GM21576 (cell line): ENCODE data around the gene UBE2E2.
"Not testable (repeated sequence)": the region's sequence is repeated elsewhere in the genome, so short reads cannot be mapped to it uniquely, and the experiment has no call there.

ENCODE experiments used
- ATAC-seq: cut with Tn5 transposase; IDR thresholded peaks from one replicate; pipeline ENCODE4 v1.9.1; 2021; ENCODE audit warnings: mild to moderate bottlenecking, moderate library complexity; ENCODE audit not compliant: unreplicated experiment

Gene UBE2E2

GRCh38 chr3:23202921-23203707, at the start of gene UBE2E2:
UBE2E2 (plus strand) TSS chr3:23203327.
- peak; percentile 57 for ATAC-seq

- ATAC-seq, result no peak
These were observed 49.7 kb upstream of the UBE2E2 start for GRCh38 chr3:23153436-23153835.

- no peak for ATAC-seq
These were observed 45.8 kb upstream of the UBE2E2 start for GRCh38 chr3:23157331-23157730.

- ATAC-seq, result no peak
These were observed 43.2 kb upstream of the UBE2E2 start for GRCh38 chr3:23159929-23160328.

GRCh38 chr3:23161308-23161707, 41.8 kb upstream of the UBE2E2 start:
- ATAC-seq, result no peak

GRCh38 chr3:23161896-23162570, 41.1 kb upstream of the UBE2E2 start:
- ATAC-seq, result peak; percentile 54

- peak; percentile 65 for ATAC-seq
These were observed 40.2 kb upstream of the UBE2E2 start for GRCh38 chr3:23162934-23163333.

- ATAC-seq, result no peak
These were observed 38.4 kb upstream of the UBE2E2 start for GRCh38 chr3:23164746-23165145.

- no peak for ATAC-seq
These were observed 37.6 kb upstream of the UBE2E2 start for GRCh38 chr3:23165571-23165970.

- no peak for ATAC-seq
These were observed 36.9 kb upstream of the UBE2E2 start for GRCh38 chr3:23166276-23166675.

GRCh38 chr3:23166845-23167244, 36.3 kb upstream of the UBE2E2 start:
- no peak for ATAC-seq

- no peak for ATAC-seq
These were observed 33.6 kb upstream of the UBE2E2 start for GRCh38 chr3:23169551-23169950.

- no peak for ATAC-seq
These were observed 32.8 kb upstream of the UBE2E2 start for GRCh38 chr3:23170291-23170690.

GRCh38 chr3:23172059-23172458, 31.1 kb upstream of the UBE2E2 start:
- ATAC-seq, result no peak

GRCh38 chr3:23174426-23175039, 28.6 kb upstream of the UBE2E2 start:
- ATAC-seq, result no peak

GRCh38 chr3:23175341-23176083, 27.6 kb upstream of the UBE2E2 start:
- ATAC-seq, result no peak

GRCh38 chr3:23176839-23177238, 26.3 kb upstream of the UBE2E2 start:
- not testable (repeated sequence) for ATAC-seq

GRCh38 chr3:23182996-23183513, 20.1 kb upstream of the UBE2E2 start:
- no peak for ATAC-seq

GRCh38 chr3:23183731-23184130, 19.4 kb upstream of the UBE2E2 start:
- peak; percentile 55 for ATAC-seq

GRCh38 chr3:23185861-23186260, 17.3 kb upstream of the UBE2E2 start:
- ATAC-seq, result no peak

GRCh38 chr3:23189187-23189586, 13.9 kb upstream of the UBE2E2 start:
- no peak for ATAC-seq
